Measurements from ENCODE around the gene CYP11A1. TPM values are rescaled to one million over a fixed set of nuclear protein-coding genes. Genes with fewer than 3 reads are reported as not detected.

Gene CYP11A1
- total and polyA plus RNA-seq, 10 of the 15 experiments (the other 5 are each of a cell fraction or from before 2014, with no cell fraction given): 0.11 to 1.2 (median 0.23) TPM; not detected in 5

- TF ChIP-seq PRDM15 (CRISPR knock-in tag; IDR thresholded peaks at IDR 0.05) (no peak), NFIC (IDR thresholded peaks at IDR 0.05; ENCODE audit: low read depth, low read length) (no peak), PAX5 (IDR thresholded peaks at IDR 0.05; ENCODE audit: borderline replicate concordance, low read depth, low read length) (peak; percentile 76; the same call in 1 of the 2 replicates), ATF3 (IDR thresholded peaks at IDR 0.05; ENCODE audit: borderline replicate concordance, extremely low read depth, low read depth, low read length) (no peak), BHLHE40 (IDR thresholded peaks at IDR 0.05; ENCODE audit: borderline replicate concordance in 1 of 2, low read depth in 2 of 2, low read length in 1 of 2) (peak; percentile 87 to 91), NRF1 (conservative IDR thresholded peaks at IDR 0.05; ENCODE audit: low read depth, low read length) (no peak), RAD21 (IDR thresholded peaks at IDR 0.05; ENCODE audit: insufficient read depth, low read depth, low read length) (peak; percentile 54), SMARCA5 (IDR thresholded peaks at IDR 0.05) (peak; percentile 29; the same call in 1 of the 2 replicates), NR2F1 (conservative IDR thresholded peaks at IDR 0.05) (no peak; the same call in 1 of the 2 replicates), PML (IDR thresholded peaks at IDR 0.05; ENCODE audit: low read length) (no peak), SPI1 (IDR thresholded peaks at IDR 0.05; ENCODE audit: borderline replicate concordance, insufficient read depth, low read depth, low read length) (peak; percentile 91), ZBTB4 (CRISPR knock-in tag; IDR thresholded peaks at IDR 0.05) (no peak), ZNF274 (IDR thresholded peaks at IDR 0.05; ENCODE audit: insufficient read depth, insufficient read length) (no peak), IRF4 (IDR thresholded peaks at IDR 0.05; ENCODE audit: low read depth, low read length) (peak; percentile 86; the same call in 1 of the 2 replicates), IRF3 (IDR thresholded peaks at IDR 0.05) (no peak), PAX8 (IDR thresholded peaks at IDR 0.05) (no peak), E2F4 (IDR thresholded peaks at IDR 0.05; ENCODE audit: low read depth, low read length) (no peak), TCF12 (IDR thresholded peaks at IDR 0.05; ENCODE audit: low read depth, low read length) (peak; percentile 96), ZNF24 (IDR thresholded peaks at IDR 0.05) (peak; percentile 30; the same call in 1 of the 2 replicates)
These were observed 16.5 kb upstream of the CYP11A1 start (continued) for GRCh38 chr15:74383695-74384565.
